HepG2 (cell line): ENCODE data around the gene SRP68. TPM values are rescaled to one million over a fixed set of nuclear protein-coding genes. Genes with fewer than 3 reads are reported as not detected.

Experiments used
- BCL6 ChIP-seq: IDR thresholded peaks from 2 replicates; pipeline ENCODE4 v1.6.1; 2016; ENCODE audit warnings: missing genetic modification reagents, missing compliant biosample characterization
- FOXC1 ChIP-seq: sonication (generic); formaldehyde crosslinking; IDR thresholded peaks from 2 replicates; pipeline ENCODE4 v1.8.0; 2022; ENCODE audit warnings: mild to moderate bottlenecking, missing genetic modification reagents, borderline replicate concordance
- GMEB1 ChIP-seq: sonication (generic); formaldehyde crosslinking; IDR thresholded peaks from 2 replicates; pipeline ENCODE4 v1.5.1; 2020; ENCODE audit warnings: missing genetic modification reagents, mild to moderate bottlenecking, borderline replicate concordance
- KAT2B ChIP-seq: fragments of 150-350 bp; IDR thresholded peaks from 2 replicates; pipeline ENCODE4 v1.6.1; 2014; ENCODE audit warnings: low read depth, low read length, borderline replicate concordance
- MEIS2 ChIP-seq: sonication (generic); formaldehyde crosslinking; IDR thresholded peaks from 2 replicates; pipeline ENCODE4 v1.9.0; 2021; ENCODE audit warnings: mild to moderate bottlenecking, missing genetic modification reagents
- NCOA5 ChIP-seq: sonication (generic); formaldehyde crosslinking; IDR thresholded peaks from 2 replicates; pipeline ENCODE4 v1.4.0; 2020; ENCODE audit warnings: missing genetic modification reagents
- TOPORS ChIP-seq: sonication (generic); formaldehyde crosslinking; IDR thresholded peaks from 2 replicates; pipeline ENCODE4 v1.8.0; 2023; ENCODE audit warnings: mild to moderate bottlenecking, missing genetic modification reagents
- TP53 ChIP-seq: sonication (generic); formaldehyde crosslinking; conservative IDR thresholded peaks from 2 replicates; pipeline ENCODE4 v1.4.0; 2020; ENCODE audit warnings: missing genetic modification reagents
- ZEB1 ChIP-seq: IDR thresholded peaks from 2 replicates; pipeline ENCODE4 v1.6.1; 2012; ENCODE audit warnings: mild to moderate bottlenecking, low read depth, inconsistent platforms; ENCODE audit not compliant: insufficient replicate concordance
- ZFX ChIP-seq: sonication (generic); formaldehyde crosslinking; IDR thresholded peaks from 2 replicates; pipeline ENCODE4 v1.4.0; 2020; ENCODE audit warnings: mild to moderate bottlenecking, low read depth, missing genetic modification reagents, moderate library complexity
- ZKSCAN1 ChIP-seq: fragments of 150-350 bp; IDR thresholded peaks from 2 replicates; pipeline ENCODE4 v1.6.1; 2014; ENCODE audit warnings: low read length
- ZNF121 ChIP-seq: sonication (generic); formaldehyde crosslinking; IDR thresholded peaks from 2 replicates; pipeline ENCODE4 v1.5.0; 2020; ENCODE audit warnings: mild to moderate bottlenecking, missing genetic modification reagents
- ZNF180 ChIP-seq: sonication (generic); formaldehyde crosslinking; IDR thresholded peaks from 2 replicates; pipeline ENCODE4 v1.4.0; 2020; ENCODE audit warnings: low read depth, missing genetic modification reagents, borderline replicate concordance
- ZNF230 ChIP-seq: sonication (generic); formaldehyde crosslinking; IDR thresholded peaks from 2 replicates; pipeline ENCODE4 v1.4.0; 2020; ENCODE audit warnings: mild to moderate bottlenecking, missing genetic modification reagents
- ZNF33B ChIP-seq: sonication (generic); formaldehyde crosslinking; IDR thresholded peaks from 2 replicates; pipeline ENCODE4 v1.5.1; 2020; ENCODE audit warnings: mild to moderate bottlenecking, missing genetic modification reagents
- ZNF577 ChIP-seq: sonication (generic); formaldehyde crosslinking; IDR thresholded peaks from 2 replicates; pipeline ENCODE4 v1.4.0; 2020; ENCODE audit warnings: mild to moderate bottlenecking, low read depth, missing genetic modification reagents, borderline replicate concordance
- ZNF597 ChIP-seq: sonication (generic); formaldehyde crosslinking; IDR thresholded peaks from 2 replicates; pipeline ENCODE4 v1.5.0; 2020; ENCODE audit warnings: missing genetic modification reagents
- ZNF749 ChIP-seq: sonication (generic); formaldehyde crosslinking; IDR thresholded peaks from 2 replicates; pipeline ENCODE4 v1.8.0; 2022; ENCODE audit warnings: mild to moderate bottlenecking, missing genetic modification reagents, moderate library complexity, borderline replicate concordance
- ZNF768 ChIP-seq: sonication (generic); formaldehyde crosslinking; IDR thresholded peaks from 2 replicates; pipeline ENCODE4 v1.4.0; 2020; ENCODE audit warnings: missing genetic modification reagents
- ZNF773 ChIP-seq: sonication (generic); formaldehyde crosslinking; IDR thresholded peaks from 2 replicates; pipeline ENCODE4 v1.4.0; 2020; ENCODE audit warnings: missing genetic modification reagents, borderline replicate concordance
- ZNF790 ChIP-seq: sonication (generic); formaldehyde crosslinking; IDR thresholded peaks from 2 replicates; pipeline ENCODE4 v1.8.0; 2022; ENCODE audit warnings: missing genetic modification reagents, mild to moderate bottlenecking, borderline replicate concordance
- ZNF816 ChIP-seq: sonication (generic); formaldehyde crosslinking; IDR thresholded peaks from 2 replicates; pipeline ENCODE4 v1.8.0; 2022; ENCODE audit warnings: missing genetic modification reagents, mild to moderate bottlenecking, borderline replicate concordance
- ZNF879 ChIP-seq: sonication (generic); formaldehyde crosslinking; IDR thresholded peaks from 2 replicates; pipeline ENCODE4 v1.8.1; 2023; ENCODE audit warnings: missing genetic modification reagents
- polyA plus RNA-seq, 8 experiments: library from polyadenylated mRNA; depleted of rRNA in 3 of 8; stranded (reverse) in 7 of 8; unstranded in 1 of 8; fragments of >200 nt; fragmentation: Illumina TruSeq in 4 of 8; extraction: Trizol in 4 of 8; gene quantifications; 2 replicates each; pipeline versions ENCODE4 v1.2.1 to v1.2.3, GENCODE V29; 2011 to 2016; ENCODE audit warnings: low read depth in 4 of 8, missing spikeins in 1 of 8, mixed read lengths in 1 of 8; ENCODE audit not compliant: insufficient read depth in 1 of 8
- total RNA-seq, 5 experiments: library from RNA; depleted of rRNA; stranded (reverse); fragments of >200 nt; fragmentation: Illumina TruSeq; extraction: Trizol; gene quantifications; 2 replicates each; pipeline ENCODE4 v1.2.3, GENCODE V29; 2016; ENCODE audit warnings: low read depth in 1 of 5
- TF ChIP-seq, protein P1 (sequence below): sonication (generic); formaldehyde crosslinking; IDR thresholded peaks from 2 replicates; pipeline ENCODE4 v1.8.0; 2022; ENCODE audit warnings: mild to moderate bottlenecking, missing genetic modification reagents, moderate library complexity

The SRP68 gene
- total and polyA plus RNA-seq, 2 of the 13 experiments (the other 11 are each of a cell fraction or from before 2014, with no cell fraction given), result 39.8 to 74.3 TPM

DNA sequence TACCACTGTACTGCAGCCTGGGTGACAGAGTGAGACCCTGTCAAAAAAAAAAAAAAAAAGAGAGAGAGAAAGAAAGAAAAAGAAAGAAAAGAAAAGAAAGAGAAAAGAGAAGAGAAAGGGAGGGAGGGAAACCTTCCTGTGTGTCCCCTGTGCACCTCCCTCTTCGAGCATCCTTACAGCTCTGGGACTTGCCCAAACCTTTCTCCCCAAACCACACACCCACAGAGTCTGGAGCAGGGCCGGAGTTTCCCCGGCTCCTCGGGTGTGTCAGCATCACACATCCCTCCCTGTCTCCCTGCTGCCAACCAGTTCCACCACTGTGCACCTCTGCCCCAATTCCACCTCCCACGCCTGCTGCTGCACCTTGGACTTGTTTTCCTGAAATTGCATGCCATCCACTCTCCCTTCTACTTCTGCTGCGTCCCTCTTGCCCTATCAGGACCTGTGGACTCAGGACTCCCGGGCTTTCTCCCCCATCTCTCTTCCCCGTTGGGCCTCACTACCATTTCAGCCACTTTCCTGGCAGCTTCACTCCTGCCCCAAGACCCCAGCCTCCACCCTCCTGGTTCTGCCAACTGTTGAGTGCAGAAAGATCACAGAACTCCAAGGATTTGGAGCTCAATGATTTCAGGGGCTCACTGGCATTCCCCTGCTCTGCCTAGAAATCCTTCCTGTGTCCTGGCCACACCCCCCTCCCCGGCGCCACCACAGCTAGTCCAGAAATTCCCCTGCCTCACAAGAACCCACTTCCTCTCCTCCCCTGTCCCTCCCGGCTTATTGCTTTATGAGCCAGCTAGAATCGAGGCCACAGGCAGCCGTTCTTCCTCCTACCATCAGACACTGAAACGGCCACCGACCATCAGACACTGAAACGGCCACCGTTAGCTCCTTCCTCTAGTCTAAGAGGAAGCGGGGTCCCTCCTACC is 75.4 kb downstream of the SRP68 start (continued):
- TF ChIP-seq TP53 (CRISPR knock-in tag) (0 out of 2 replicates have a peak, but pooled peaks have one; percentile 43), ZNF230 (peak; percentile 29; the same call in 1 of the 2 replicates), ZNF180 (CRISPR knock-in tag) (no peak), NCOA5 (no peak), KAT2B (no peak), ZNF597 (no peak), ZNF33B (CRISPR knock-in tag) (peak; percentile 36; the same call in 1 of the 2 replicates), ZNF816 (CRISPR knock-in tag) (no peak; the same call in 1 of the 2 replicates), ZNF773 (no peak), ZKSCAN1 (no peak), ZNF790 (CRISPR knock-in tag) (no peak; the same call in 1 of the 2 replicates), ZEB1 (no peak), ZNF768 (CRISPR knock-in tag) (no peak), FOXC1 (no peak), BCL6 (peak; percentile 82), MEIS2 (CRISPR knock-in tag) (peak; percentile 84), ZNF577 (no peak), ZNF879 (CRISPR knock-in tag) (0 out of 2 replicates have a peak, but pooled peaks have one; percentile 18), TOPORS (CRISPR knock-in tag) (peak; percentile 69; the same call in 1 of the 2 replicates), ZFX (CRISPR knock-in tag) (peak; percentile 82), GMEB1 (CRISPR knock-in tag) (no peak; the same call in 1 of the 2 replicates), ZNF749 (CRISPR knock-in tag) (no peak), ZNF121 (CRISPR knock-in tag) (peak; percentile 43; the same call in 1 of the 2 replicates)
- TF ChIP-seq, protein P1, sequence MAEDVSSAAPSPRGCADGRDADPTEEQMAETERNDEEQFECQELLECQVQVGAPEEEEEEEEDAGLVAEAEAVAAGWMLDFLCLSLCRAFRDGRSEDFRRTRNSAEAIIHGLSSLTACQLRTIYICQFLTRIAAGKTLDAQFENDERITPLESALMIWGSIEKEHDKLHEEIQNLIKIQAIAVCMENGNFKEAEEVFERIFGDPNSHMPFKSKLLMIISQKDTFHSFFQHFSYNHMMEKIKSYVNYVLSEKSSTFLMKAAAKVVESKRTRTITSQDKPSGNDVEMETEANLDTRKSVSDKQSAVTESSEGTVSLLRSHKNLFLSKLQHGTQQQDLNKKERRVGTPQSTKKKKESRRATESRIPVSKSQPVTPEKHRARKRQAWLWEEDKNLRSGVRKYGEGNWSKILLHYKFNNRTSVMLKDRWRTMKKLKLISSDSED (CRISPR knock-in tag), result no peak
